H9 (cell line): Measurements from ENCODE around the gene ZNRF3. TPM values are rescaled to one million over a fixed set of nuclear protein-coding genes. Genes with fewer than 3 reads are reported as not detected.
A peak's percentile ranks its signal among the peaks of the same experiment; 100 is the strongest.

Experiments used
- DNase-seq: peaks from one replicate; pipeline ENCODE4 v3.0.0-alpha.2; 2017
- H2AFZ ChIP-seq: one replicate; pipeline ENCODE4 v1.6.1; 2013; ENCODE audit warnings: mild to moderate bottlenecking, low read length, control low read depth, moderate library complexity
- H2AK5ac ChIP-seq: 2 replicates; pipeline ENCODE4 v1.6.1; 2013; ENCODE audit warnings: low read length, control low read depth, mixed read lengths; ENCODE audit not compliant: insufficient read length
- H2BK120ac ChIP-seq: one replicate; pipeline ENCODE4 v1.6.1; 2013; ENCODE audit warnings: low read depth, mild to moderate bottlenecking, low read length, control low read depth, inconsistent platforms; ENCODE audit not compliant: poor library complexity, severe bottlenecking
- H2BK12ac ChIP-seq: 2 replicates; pipeline ENCODE4 v1.6.1; 2013; ENCODE audit warnings: low read length, control low read depth, mixed read lengths, low read depth; ENCODE audit not compliant: insufficient read length
- H2BK15ac ChIP-seq: 2 replicates; pipeline ENCODE4 v1.6.1; 2013; ENCODE audit warnings: low read depth, low read length, control low read depth
- H2BK20ac ChIP-seq: one replicate; pipeline ENCODE4 v1.6.1; 2013; ENCODE audit warnings: low read depth, mild to moderate bottlenecking, low read length, control low read depth, inconsistent platforms; ENCODE audit not compliant: poor library complexity, severe bottlenecking
- H2BK5ac ChIP-seq: 2 replicates; pipeline ENCODE4 v1.6.1; 2013; ENCODE audit warnings: low read length, control low read depth, mixed read lengths; ENCODE audit not compliant: insufficient read length
- H3K14ac ChIP-seq: 2 replicates; pipeline ENCODE4 v1.6.1; 2013; ENCODE audit warnings: low read length, control low read depth; ENCODE audit not compliant: insufficient read depth
- H3K18ac ChIP-seq: 2 replicates; pipeline ENCODE4 v1.6.1; 2013; ENCODE audit warnings: low read depth, mild to moderate bottlenecking, mixed read lengths, low read length, control low read depth; ENCODE audit not compliant: insufficient read length
- H3K23ac ChIP-seq: 2 replicates; pipeline ENCODE4 v1.6.1; 2013; ENCODE audit warnings: low read length, control low read depth, mixed read lengths, low read depth; ENCODE audit not compliant: insufficient read length
- H3K23me2 ChIP-seq: 2 replicates; pipeline ENCODE4 v1.6.1; 2013; ENCODE audit warnings: low read depth, mild to moderate bottlenecking, mixed read lengths, low read length, control low read depth; ENCODE audit not compliant: insufficient read length, poor library complexity, severe bottlenecking
- H3K27ac ChIP-seq: 2 replicates; pipeline ENCODE4 v1.5.1; 2013; ENCODE audit warnings: low read length, control low read depth, mixed read lengths, low read depth; ENCODE audit not compliant: insufficient read length
- H3K27me3 ChIP-seq: 2 replicates; pipeline ENCODE4 v1.6.1; 2013; ENCODE audit warnings: low read length, control low read depth, inconsistent platforms; ENCODE audit not compliant: insufficient read depth
- H3K4ac ChIP-seq: 2 replicates; pipeline ENCODE4 v1.6.1; 2013; ENCODE audit warnings: low read depth, mild to moderate bottlenecking, control low read depth, inconsistent platforms, low read length, moderate library complexity
- H3K4me1 ChIP-seq: 2 replicates; pipeline ENCODE4 v1.6.1; 2013; ENCODE audit warnings: low read length, control low read depth, inconsistent platforms; ENCODE audit not compliant: insufficient read depth
- H3K4me2 ChIP-seq: 2 replicates; pipeline ENCODE4 v1.6.1; 2013; ENCODE audit warnings: low read length, control low read depth, mixed read lengths; ENCODE audit not compliant: insufficient read length, insufficient read depth
- H3K56ac ChIP-seq: 2 replicates; pipeline ENCODE4 v1.6.1; 2013; ENCODE audit warnings: low read depth, mild to moderate bottlenecking, mixed read lengths, low read length, control low read depth; ENCODE audit not compliant: insufficient read length
- H3K79me1 ChIP-seq: 2 replicates; pipeline ENCODE4 v1.6.1; 2013; ENCODE audit warnings: low read depth, mild to moderate bottlenecking, moderate library complexity, low read length, control low read depth, inconsistent platforms; ENCODE audit not compliant: insufficient read depth, poor library complexity, severe bottlenecking
- H3K79me2 ChIP-seq: 2 replicates; pipeline ENCODE4 v1.6.1; 2013; ENCODE audit warnings: low read length, control low read depth, inconsistent platforms; ENCODE audit not compliant: insufficient read depth
- H3K9ac ChIP-seq: 2 replicates; pipeline ENCODE4 v1.6.1; 2013; ENCODE audit warnings: low read length, control low read depth, mixed read lengths; ENCODE audit not compliant: insufficient read length; ENCODE audit errors: extremely low read depth
- H3K9me3 ChIP-seq: one replicate; pipeline ENCODE4 v1.6.1; 2013; ENCODE audit warnings: low read depth, low read length, inconsistent platforms; ENCODE audit not compliant: control insufficient read depth
- H3T11ph ChIP-seq: one replicate; pipeline ENCODE4 v1.6.1; 2013; ENCODE audit warnings: mild to moderate bottlenecking, low read length, control low read depth, inconsistent platforms
- H4K20me1 ChIP-seq: one replicate; pipeline ENCODE4 v1.6.1; 2013; ENCODE audit not compliant: control insufficient read depth, insufficient read length, insufficient read depth
- H4K5ac ChIP-seq: 2 replicates; pipeline ENCODE4 v1.6.1; 2013; ENCODE audit warnings: low read depth, mild to moderate bottlenecking, mixed read lengths, low read length, control low read depth; ENCODE audit not compliant: insufficient read length
- H4K8ac ChIP-seq: replicated peaks from 2 replicates; pipeline ENCODE4 v1.6.1; 2013; ENCODE audit warnings: low read length, control low read depth, mixed read lengths, low read depth; ENCODE audit not compliant: insufficient read length
- H4K91ac ChIP-seq: 2 replicates; pipeline ENCODE4 v1.6.1; 2013; ENCODE audit warnings: low read depth, mild to moderate bottlenecking, moderate library complexity, mixed read lengths, low read length, control low read depth; ENCODE audit not compliant: insufficient read length
- H3K27ac Mint-ChIP-seq, 3 experiments: 2 replicates in 2 of 3; 3 replicates in 1 of 3; pipeline ENCODE4 v1.8.0; 2020 to 2021; ENCODE audit warnings: mixed read lengths in 3 of 3, mild to moderate bottlenecking in 1 of 3, moderate library complexity in 1 of 3
- H3K27me3 Mint-ChIP-seq: 2 replicates; pipeline ENCODE4 v1.8.0; 2021; ENCODE audit warnings: low read depth, mild to moderate bottlenecking, moderate library complexity, mixed read lengths
- H3K36me3 Mint-ChIP-seq, 3 experiments: 2 replicates in 2 of 3; 3 replicates in 1 of 3; pipeline ENCODE4 v1.8.0; 2020 to 2021; ENCODE audit warnings: low read depth in 3 of 3, mixed read lengths in 3 of 3; ENCODE audit not compliant: insufficient read depth in 1 of 3
- H3K4me1 Mint-ChIP-seq, 2 experiments: 2 replicates each; pipeline ENCODE4 v1.8.0; 2020; ENCODE audit warnings: mixed read lengths in 2 of 2
- H3K4me3 Mint-ChIP-seq, 2 experiments: 2 replicates in 1 of 2; 3 replicates in 1 of 2; pipeline ENCODE4 v1.8.0; 2020 to 2021; ENCODE audit warnings: mild to moderate bottlenecking in 2 of 2, mixed read lengths in 2 of 2, moderate library complexity in 1 of 2
- H3K9me3 Mint-ChIP-seq, 2 experiments: 2 replicates in 1 of 2; 3 replicates in 1 of 2; pipeline ENCODE4 v1.8.0; 2020; ENCODE audit warnings: mild to moderate bottlenecking in 2 of 2, mixed read lengths in 2 of 2, moderate library complexity in 1 of 2
- CTCF ChIP-seq: fragments of 200-600 bp; sonication (generic); conservative IDR thresholded peaks from 3 replicates; pipeline ENCODE4 v1.8.0; 2021; ENCODE audit warnings: antibody characterized with exemption, mild to moderate bottlenecking
- WGBS: extraction: QIAGEN DNeasy Blood & Tissue Kit; methylation state at CpG from one replicate; pipeline ENCODE4 v1.1.7; 2013; ENCODE audit warnings: missing lambda C conversion rate, low lambda C conversion rate, mixed read lengths; ENCODE audit not compliant: insufficient read length; ENCODE audit errors: extremely low coverage; 5-methylcytosine and 5-hydroxymethylcytosine counted together
- total RNA-seq: library from RNA; stranded (reverse); gene quantifications from 2 replicates; pipeline ENCODE4 v1.2.1, GENCODE V29; 2021

The ZNRF3 gene
- total RNA-seq, 1 experiment from 2014 or later: 20.6 TPM

- no peak overlapping the region for H2BK20ac ChIP-seq
- H3K4me1 ChIP-seq: peaks cover 3% of the 10 kb centered on the region
- no peak overlapping the region for H2AK5ac ChIP-seq
- no peak overlapping the region for H2AFZ ChIP-seq
- H3K27me3 ChIP-seq: no peaks in the 10 kb centered on the region
- peaks cover 1 to 17% (median 5%) of the 10 kb centered on the region in 3 experiments; a peak in 3 of 7 replicates for H3K36me3 Mint-ChIP-seq
- no CpG with 5 or more reads among the region's 4 CpGs for WGBS
- no peaks in the 10 kb centered on the region for H3K9me3 ChIP-seq
- peak overlapping the region in 2 of 3 experiments; percentile 34 to 89; a peak in 2 of 7 replicates for H3K27ac Mint-ChIP-seq
- peaks cover 4% of the 10 kb centered on the region for H3K79me1 ChIP-seq
- DNase-seq: no peak
- no peak overlapping the region for H3K4ac ChIP-seq
- H3K14ac ChIP-seq: no peak overlapping the region; the same call in 1 of the 2 replicates
- H2BK12ac ChIP-seq: no peak overlapping the region
- H3K27me3 Mint-ChIP-seq: no peaks in the 10 kb centered on the region
- no peaks in the 10 kb centered on the region for H3K9me3 Mint-ChIP-seq
- H3K27ac ChIP-seq: no peak overlapping the region
- H4K5ac ChIP-seq: no peak overlapping the region
- no peak overlapping the region for H3K4me2 ChIP-seq
- no peak overlapping the region for H3K4me3 Mint-ChIP-seq
- no peak for TF ChIP-seq CTCF
- H4K20me1 ChIP-seq: no peaks in the 10 kb centered on the region
- H3K18ac ChIP-seq: peak overlapping the region; percentile 43
- no peak overlapping the region for H3T11ph ChIP-seq
- H3K56ac ChIP-seq: no peak overlapping the region
- no peak overlapping the region for H3K9ac ChIP-seq
- no peak overlapping the region for H3K23ac ChIP-seq
- no peak overlapping the region for H2BK5ac ChIP-seq
- no peak overlapping the region for H2BK120ac ChIP-seq
- H4K91ac ChIP-seq: no peak overlapping the region
- H4K8ac ChIP-seq: no peak overlapping the region
- H3K4me1 Mint-ChIP-seq: peaks cover 64 to 67% of the 10 kb centered on the region in 2 experiments
- H3K23me2 ChIP-seq: no peaks in the 10 kb centered on the region
- H3K79me2 ChIP-seq: peaks cover 2% of the 10 kb centered on the region; the same call in 1 of the 2 replicates
- no peak overlapping the region for H2BK15ac ChIP-seq
Measured at GRCh38 chr22:29012101-29012433, 128.7 kb downstream of the ZNRF3 start.
